NCI-H748 treated with DMSO at 0.1 percent for 48 hours (cell line): ENCODE results near the gene SPON1.
"Not testable (repeated sequence)": the region's sequence is repeated elsewhere in the genome, so short reads cannot be mapped to it uniquely, and the experiment has no call there.

Experiments
- DNase-seq: peaks from one replicate; lab custom pipeline; 2025; lab: John Stamatoyannopoulos, UW

Gene SPON1

DNA sequence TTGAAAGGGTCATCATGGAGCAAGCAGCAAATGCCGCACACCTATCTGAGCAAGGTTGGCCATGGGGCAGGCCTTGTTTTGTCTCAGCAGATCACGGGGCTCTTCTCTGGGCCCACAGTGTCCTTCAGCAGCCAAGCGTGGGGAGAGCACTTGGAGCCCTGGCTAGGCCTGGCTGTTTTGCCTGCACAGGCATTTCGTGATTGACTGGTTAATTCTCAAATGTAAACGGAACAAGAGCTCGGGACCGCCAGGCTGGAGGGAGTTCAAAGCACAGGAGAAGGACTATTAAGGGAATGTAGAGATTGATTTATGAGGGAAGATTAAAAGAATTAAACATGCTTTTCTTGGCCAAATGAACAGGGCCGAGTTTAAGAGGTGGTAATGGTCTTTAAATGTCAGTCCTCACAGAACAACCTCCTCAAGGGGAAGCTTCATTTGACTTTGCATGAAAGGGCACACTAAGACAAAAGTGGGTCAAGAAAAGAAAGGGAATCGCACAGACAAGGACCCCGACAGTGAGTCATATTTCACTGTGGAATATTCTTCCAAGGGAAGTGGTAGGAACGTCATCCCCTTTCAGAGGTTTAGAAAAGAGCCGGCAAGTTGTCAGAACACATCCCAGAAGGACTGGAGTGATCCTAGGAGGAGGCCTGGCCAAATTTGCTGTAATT is 20.7 kb downstream of the SPON1 start:
- DNase-seq, result no peak

DNA sequence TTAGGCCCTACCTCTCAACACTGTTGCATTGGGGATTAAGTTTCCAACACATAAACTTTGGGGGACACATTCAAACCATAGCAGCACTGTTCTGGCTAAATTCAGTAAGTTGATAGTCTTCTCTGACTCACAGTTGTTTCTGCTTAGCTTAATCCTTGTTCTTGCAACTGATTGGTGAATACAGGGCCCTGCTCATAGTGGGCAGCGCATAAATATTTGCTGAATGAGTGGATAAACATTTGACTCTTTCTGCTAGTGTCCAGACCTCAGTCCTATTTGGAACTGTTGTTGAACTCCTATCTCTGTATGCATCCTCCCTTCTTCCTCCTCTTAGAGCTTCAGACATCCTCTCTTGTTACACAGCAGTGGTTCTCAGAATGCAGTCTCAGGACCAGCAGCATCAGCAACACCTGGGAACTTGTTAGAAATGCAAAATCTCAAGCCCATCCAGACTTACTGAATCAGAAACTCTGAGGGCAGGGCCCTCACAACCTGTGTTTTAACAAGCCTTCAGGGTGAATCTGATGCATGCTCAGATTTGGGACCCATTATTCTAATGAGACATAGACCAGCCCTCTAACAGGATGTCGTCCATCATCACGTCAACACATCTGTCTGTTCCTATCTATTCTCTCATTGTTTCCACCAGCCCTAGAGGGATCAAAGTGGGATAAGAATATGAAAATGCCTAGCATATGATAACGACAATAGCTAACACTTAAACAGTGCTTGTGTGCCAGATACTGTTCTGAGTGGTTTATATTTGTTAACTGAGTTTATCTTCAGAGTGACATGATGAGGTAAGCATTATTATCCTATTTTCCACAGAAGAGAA is 22.3 kb downstream of the SPON1 start:
- DNase-seq, result no peak

DNA sequence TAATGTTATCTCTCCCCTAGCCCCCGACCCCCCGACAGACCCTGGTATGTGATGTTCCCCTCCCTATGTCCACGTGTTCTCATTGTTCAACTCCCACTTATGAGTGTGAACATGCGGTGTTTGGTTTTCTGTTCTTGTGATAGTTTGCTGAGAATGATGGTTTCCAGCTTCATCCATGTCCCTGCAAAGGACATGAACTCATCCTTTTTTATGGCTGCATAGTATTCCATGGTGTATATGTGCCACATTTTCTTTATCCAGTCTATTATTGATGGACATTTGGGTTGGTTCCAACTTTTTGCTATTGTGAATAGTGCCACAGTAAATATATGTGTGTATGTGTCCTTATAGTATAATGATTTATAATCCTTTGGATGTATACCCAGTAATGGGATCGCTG is 24.2 kb downstream of the SPON1 start:
- DNase-seq, result not testable (repeated sequence)

DNA sequence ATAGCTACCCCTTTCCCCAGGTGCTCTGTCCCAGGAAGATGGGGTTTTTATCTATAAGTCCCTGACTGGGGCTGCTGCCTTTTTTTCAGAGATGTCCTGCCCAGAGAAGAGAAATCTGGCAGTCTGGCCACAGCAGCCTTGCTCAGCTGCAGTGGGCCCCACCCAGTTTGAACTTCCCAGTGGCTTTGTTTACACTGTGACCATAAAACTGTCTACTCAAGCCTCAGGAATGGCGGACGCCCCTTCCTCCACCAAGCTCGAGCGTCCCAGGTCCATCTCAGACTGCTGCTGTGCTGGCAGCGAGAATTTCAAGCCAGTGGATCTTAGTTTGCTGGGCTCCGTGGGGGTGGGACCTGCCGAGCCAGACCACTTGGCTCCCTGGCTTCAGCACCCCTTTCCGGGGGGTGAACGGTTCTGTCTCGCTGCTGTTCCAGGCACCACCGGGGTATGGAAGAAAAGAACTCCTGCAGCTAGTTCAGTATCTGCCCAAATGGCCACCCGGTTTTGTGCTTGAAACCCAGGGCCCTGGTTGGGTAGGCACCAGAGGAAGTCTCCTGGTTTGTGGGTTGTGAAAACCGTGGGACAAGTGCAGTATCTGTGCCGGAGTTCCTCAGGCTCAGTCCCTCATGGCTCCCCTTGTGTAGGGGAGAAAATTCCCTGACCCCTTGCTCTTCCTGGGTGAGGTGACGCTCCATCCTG is 29.8 kb downstream of the SPON1 start:
- not testable (repeated sequence) for DNase-seq

DNA sequence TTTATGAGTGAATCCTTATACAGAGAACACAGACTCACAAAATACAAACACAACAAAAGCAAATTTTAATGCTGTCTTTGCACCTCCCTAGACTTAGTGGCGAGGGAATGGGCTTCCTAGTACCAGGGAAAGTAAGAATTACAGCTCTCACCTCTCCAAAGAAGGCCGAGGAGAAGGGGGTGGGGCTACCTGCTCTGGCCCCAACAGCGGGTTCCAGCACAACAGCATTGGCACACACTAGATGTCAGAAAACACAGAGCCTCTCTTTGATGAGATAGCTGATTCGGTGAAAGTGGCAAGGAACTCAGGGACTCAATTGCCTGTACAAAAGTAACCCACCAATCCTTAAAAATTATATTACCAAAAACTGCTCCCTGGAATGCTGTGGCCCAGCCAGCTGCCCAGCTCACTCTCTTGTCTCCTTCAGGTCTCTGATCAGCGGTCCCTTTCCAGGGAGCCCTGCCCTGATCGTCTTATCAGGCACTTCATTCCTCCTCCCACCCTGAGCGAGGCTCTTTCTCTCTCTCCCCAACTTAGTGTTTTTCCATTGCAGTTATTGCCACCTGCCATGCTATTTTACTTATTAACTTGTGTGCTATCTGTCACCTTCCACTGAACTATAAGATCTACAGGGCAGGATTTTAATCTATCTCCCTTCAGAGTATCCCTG is 30.7 kb downstream of the SPON1 start:
- no peak for DNase-seq

DNA sequence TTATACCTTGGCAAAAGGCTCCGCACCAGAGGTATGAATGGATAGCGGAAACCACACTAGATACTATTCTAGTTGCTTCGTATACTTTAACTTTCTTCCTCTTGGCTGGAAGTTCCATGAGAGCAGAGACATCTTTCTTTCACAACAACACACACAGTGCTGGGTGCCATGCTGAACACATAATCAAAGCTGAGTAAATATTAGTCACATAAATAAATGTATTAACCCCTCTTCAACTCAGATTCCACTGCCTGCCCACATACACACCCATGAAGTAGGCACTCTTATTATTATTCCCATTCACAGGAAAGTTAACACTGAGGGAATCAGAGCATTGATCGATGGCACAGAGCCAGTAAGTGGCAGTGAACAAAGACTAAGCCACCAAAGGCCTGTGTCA is 35.4 kb downstream of the SPON1 start:
- no peak for DNase-seq

DNA sequence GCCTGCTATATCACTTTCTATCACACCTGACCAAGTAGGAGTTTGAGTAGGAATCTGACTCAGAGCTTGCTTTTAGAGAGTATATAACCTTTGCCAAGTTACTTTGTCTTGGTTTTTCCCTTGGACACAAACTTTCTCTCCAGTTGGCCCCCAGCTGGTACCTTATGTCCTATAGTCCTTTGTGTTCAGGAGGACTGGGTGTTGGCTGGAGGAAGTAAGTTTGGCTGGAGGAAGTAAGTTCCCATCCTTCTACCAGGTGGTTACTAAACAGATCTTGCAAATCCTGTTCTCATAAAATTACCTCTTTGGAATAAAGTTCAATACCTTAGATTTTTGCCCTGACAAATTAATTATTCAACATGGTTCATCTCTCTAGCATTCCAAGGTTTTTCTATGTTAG is 37.2 kb downstream of the SPON1 start:
- no peak for DNase-seq

DNA sequence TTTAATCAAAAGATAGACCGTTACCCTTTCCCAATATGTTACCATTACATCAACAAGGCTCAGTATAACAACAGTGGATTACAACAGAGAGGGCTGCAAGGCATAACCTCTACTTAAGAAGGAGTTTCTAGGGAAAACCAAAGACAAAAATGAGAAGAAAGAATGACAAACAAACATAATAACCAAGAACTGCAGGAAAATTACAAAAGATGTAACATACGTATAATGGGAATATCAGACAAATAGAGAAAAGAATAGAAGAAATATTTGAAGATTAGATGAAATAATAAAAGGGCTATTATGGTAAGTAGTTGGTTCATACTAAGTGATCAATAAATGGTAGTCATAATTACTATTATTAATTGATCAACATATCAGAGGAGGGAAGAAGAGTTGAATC is 39.1 kb downstream of the SPON1 start:
- DNase-seq, result no peak

DNA sequence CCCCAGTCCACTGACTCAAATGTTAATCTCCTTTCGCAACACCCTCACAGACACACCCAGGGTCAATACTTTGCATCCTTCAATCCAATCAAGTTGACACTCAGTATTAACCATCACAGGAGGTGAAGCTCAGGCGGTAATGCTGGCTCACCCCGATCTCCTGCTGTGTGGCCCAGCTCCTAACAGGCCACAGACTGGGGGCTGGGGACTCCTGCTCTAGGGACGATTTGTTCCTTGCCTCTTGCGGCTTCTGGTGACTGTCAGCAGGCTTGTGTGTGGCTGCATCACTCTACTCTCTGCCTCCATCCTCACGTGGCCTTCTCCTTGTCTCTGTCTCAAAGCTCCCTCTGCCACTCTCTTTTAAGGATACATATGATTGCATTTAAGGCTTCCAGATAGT is 45.0 kb downstream of the SPON1 start:
- DNase-seq, result no peak

DNA sequence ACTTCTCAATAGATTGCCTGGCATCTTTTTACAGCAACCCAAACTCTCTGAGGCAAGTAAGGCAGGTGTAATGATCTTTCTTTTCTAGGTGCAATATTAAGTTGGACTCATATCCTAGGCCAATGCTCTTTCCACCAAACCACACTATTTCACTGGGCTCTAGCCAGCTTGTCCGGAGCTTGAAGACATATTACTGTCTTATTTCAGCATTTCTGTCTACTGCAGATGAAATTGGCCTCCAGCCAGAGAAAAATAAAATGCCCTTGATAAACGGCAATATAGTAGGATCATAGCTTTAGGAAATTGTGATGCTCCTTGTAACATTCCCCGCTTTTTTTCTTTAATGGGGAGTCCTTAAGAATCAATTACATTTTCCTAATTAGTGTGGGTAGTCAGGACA is 48.1 kb downstream of the SPON1 start:
- no peak for DNase-seq

DNA sequence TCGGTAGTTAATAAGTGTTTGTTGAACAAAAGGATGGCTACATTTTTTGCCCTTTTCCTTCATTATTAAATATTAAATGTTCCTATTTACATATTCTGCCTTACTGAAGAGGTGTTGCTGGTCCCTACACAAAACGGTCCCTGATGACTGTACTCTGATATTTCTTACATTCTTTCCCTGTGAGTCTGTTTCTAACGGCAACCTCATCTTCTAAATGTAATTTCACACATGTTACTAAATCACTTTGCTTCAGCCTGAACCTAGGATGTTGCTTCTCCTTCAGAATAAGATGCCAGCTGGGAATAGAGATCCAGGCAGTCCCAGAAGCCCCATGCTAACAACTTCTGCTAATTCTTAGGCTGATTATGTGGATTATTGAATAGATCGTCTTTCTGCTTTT is 50.3 kb downstream of the SPON1 start:
- DNase-seq, result no peak

DNA sequence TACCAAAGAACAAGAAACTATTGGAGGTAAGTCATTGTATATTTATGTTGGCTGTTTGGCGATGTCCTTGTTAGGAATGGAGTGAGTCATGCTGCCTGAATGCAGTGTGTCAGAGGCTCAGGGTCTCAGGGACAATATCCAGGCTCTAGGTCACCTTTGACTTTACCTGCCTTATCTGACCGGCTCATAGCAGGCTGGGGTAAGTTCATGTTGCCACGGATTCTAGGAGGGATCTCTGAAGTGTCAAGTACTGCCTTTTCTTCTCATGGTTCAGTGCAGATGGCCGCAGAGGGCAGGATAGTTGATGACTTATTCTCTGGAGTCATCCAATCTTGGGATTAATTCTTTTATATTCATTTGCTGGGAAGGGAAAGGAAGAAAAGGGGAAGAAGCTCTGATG is 53.2 kb downstream of the SPON1 start:
- DNase-seq, result no peak

DNA sequence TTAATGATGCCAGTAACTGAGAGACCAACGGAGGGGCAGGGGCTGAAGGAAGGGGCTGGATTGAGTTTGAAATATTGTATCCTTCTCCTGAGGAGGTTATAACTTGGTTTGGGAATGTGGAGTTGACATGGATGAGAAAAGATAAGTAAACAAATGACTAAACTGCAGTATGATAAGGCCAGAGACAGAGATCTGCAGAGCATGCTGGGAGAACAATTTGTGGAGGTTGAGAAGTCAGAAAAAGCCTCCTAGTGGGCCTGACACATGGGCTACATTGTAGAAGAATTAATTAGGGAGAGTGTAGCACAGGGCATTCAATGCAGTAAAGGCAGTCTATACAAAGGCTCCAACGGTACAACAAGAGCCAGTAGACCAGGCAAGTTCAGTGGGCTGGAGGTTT is 55.9 kb downstream of the SPON1 start:
- no peak for DNase-seq

DNA sequence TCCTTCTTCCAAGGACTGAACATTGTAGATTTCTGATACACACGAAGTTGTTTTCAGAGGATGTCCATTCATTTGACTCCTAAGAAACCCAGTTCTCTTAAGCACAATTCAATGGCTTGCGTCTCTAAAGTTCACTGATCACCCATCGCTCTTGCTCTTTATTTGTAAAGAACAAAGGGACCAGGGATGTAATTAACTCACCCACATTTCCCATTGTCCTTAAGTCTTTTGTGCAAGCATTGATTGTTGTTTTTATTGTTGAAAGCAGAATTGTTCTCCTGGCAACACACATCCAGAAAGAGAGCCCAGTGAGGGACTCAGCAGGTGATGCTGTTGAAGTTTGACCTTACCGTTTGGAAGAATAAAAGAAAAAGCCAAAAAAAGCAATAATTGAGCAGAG is 59.2 kb downstream of the SPON1 start:
- DNase-seq, result peak; percentile 88

DNA sequence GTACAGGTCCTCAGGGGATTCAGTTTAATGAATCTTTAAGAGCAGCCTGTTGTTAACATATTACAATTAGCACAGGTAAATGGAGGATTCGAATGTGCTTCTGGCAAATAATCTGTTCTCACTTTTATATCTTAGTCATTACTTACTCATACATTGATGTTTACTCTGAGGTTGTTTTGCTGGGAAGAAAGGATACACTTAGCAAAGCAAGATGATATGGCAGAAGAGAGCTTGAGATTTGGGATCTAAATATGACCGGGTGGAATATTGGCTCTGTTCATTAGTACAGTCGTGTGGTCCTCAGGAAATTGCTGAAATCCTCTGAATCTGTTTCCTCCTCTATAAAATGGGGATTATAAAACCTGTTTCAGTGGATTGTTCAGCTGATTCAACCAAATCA is 59.7 kb downstream of the SPON1 start:
- DNase-seq, result no peak

DNA sequence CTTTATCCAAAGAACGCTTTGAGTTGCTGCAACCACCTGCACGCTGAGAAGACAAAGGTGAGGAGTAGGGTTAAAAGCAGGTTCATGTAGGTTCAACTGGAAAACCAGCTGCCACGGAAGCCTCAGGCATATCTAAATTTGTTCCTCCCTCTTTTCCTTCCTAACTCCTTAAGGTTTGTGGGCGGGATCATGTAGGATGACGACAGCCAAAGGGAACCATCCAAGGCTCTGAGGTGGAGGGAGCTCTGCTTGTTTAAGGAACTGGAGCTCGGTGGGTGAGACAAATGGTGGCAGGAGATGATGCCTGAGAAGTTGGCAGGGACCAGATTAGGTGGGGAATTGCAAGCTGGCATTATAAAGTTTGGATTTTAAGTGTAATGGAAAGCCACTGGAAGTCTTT is 60.3 kb downstream of the SPON1 start:
- DNase-seq, result no peak

DNA sequence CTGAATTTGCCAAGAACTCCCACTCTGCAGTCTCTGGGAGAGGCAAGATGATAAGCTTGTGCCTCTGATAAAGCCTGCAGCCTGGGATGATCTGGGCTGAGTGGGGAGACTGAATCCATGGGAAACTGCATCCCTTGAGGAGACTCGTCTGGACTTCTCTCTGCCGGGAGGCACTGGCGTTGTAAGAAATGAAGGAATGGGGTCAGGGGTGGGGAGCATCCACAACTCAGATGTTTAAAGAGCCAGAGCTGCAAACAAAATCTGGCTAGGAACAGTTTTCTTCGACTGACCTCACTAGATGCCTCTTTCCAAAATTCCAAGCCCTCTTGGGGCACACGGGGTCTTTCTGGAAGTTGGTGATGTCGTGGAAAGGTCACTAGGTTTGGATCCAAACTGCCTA is 64.4 kb downstream of the SPON1 start:
- DNase-seq, result no peak

DNA sequence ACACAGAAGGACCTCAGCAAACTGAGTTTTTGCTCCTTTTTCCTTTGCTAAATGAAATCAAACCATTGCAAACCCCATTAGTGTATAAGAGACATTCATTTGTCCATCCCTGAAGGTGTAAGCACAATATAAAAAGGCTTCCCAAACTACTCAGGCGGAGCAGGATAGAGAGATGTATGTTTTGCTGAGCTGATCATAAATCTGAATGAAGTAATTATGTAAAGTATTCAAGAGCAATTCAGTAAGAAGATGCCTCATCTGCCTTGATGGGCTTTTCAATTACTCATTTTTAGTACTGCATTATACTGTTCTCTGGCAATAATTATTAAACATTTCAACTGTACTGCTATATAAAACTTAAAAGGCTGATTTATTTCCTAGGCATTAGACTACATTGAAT is 65.0 kb downstream of the SPON1 start:
- no peak for DNase-seq

DNA sequence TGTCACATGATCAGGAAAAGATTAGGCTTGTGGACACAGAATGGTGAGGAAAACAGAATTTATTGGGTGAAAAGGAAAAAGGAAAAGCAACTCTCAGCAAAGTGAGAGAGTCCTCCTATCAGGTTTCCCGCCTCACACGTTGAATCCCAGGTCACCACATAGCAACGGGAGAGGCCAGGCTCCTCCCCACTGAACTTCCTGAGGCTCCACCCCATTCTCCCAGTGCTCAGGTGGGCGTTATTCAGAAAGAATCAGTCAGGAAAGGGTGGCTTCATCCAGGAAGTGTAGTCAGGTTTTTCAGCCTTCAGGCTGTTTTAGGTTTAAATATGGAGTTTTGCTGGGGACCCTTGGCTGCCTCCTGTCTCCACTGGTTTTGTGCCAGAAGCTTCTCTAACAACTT is 66.9 kb downstream of the SPON1 start:
- no peak for DNase-seq

DNA sequence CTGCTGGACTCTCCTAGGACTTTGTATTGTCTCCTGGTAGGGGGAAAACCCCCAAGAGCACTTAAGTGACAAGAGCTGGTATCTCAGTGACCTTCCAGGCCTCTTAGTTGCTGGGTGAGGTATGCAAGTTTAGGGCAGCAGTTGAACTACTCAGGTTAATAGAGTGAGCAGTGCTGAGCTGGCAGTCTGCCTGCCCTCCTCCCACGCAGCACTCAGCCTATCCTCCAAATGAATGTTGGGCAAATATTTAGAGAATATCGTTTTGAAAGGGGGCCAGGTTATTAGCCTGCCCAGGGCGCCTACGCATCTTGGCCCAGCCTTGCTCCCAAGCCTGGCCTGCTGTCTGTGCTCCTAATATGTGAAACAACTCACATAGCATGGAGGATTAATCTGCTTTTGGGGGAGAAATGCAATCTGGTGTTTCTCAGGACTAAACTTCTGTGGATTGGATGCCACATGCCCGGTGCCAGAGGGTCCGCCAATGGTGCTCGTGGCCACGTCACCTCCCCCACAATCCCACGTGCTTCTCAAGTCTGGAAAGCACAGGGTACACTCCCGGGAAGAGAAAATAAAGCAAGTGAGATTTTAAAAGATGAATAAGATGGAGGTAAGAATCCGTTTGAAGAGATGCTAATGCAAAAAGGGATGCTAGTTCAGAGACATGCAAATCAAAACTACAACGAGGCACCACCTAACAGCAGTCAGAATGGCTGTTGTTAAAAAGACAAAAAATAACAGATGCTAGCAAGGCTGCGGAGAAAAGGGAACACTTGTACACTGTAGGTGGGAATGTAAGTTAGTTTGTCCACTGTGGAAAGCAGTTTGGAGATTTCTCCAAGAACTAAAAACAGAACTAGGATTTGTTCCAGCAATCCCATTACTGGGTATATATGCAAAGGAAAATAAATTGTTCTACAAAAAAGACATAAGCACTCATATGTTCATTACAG is 67.7 kb downstream of the SPON1 start:
- peak; percentile 63 for DNase-seq

DNA sequence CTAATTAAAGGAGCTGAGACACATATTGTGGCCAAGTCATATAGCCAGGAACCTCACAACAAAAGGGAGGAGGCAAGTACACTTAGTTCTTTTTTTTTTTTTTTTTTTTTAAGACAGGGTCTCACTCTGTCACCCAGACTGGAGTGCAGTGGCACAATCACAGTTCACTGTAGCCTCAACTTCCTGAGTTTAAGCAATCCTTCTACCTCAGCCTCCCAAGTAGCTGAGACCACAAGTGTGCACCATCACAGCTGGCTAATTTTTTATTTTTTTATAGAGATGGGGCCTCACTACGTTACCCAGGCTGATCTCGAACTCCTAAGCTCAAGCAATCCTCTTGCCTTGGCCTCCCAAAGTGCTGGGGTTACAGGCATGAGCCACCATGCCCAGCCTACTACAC is 73.0 kb downstream of the SPON1 start:
- not testable (repeated sequence) for DNase-seq
